NB4 (cell line): ENCODE measurements around the gene SSTR4.
"Not testable (repeated sequence)": the region's sequence is repeated elsewhere in the genome, so short reads cannot be mapped to it uniquely, and the experiment has no call there.

ENCODE experiments used
- DNase-seq: peaks from one replicate; pipeline ENCODE4 v3.0.0; 2010; ENCODE audit warnings: low read depth
- H3K4me3 ChIP-seq: one replicate; pipeline ENCODE4 v1.5.1; 2011; ENCODE audit warnings: mild to moderate bottlenecking, low read depth, low read length, moderate library complexity
- CTCF ChIP-seq: IDR thresholded peaks from one replicate; pipeline ENCODE4 v1.5.1; 2012; ENCODE audit warnings: low read depth, low read length
- MAX ChIP-seq: IDR thresholded peaks from 2 replicates; pipeline ENCODE4 v1.6.1; 2011; ENCODE audit warnings: low read depth, low read length
- MYC ChIP-seq: IDR thresholded peaks from 2 replicates; pipeline ENCODE4 v1.6.1; 2011; ENCODE audit warnings: low read depth, low read length
- POLR2A ChIP-seq: IDR thresholded peaks from 2 replicates; pipeline ENCODE4 v1.6.1; 2011; ENCODE audit warnings: mild to moderate bottlenecking; ENCODE audit not compliant: insufficient read length; ENCODE audit errors: extremely low read depth

SSTR4 gene

GRCh38 chr20:23023621-23024177 is 11.4 kb upstream of the SSTR4 start:
- TF ChIP-seq CTCF (no peak), MAX (no peak)
- no peak for DNase-seq

GRCh38 chr20:23024701-23025100 is 10.4 kb upstream of the SSTR4 start:
- no peak for TF ChIP-seq MYC
- no peak for TF ChIP-seq POLR2A
- no peak for TF ChIP-seq MAX
- TF ChIP-seq CTCF = no peak
- H3K4me3 ChIP-seq = no peak overlapping the region
- no peak for DNase-seq

More at GRCh38 chr20:23023621-23024177, 11.4 kb upstream of the SSTR4 start:
- no peak overlapping the region for H3K4me3 ChIP-seq

- DNase-seq = peak; percentile 93
- H3K4me3 ChIP-seq = not testable (repeated sequence)
These were observed 9.6 kb upstream of the SSTR4 start for GRCh38 chr20:23025503-23025902.

GRCh38 chr20:23027721-23028120 is 7.4 kb upstream of the SSTR4 start:
- H3K4me3 ChIP-seq = no peak overlapping the region
- DNase-seq = peak; percentile 73
- TF ChIP-seq CTCF (no peak), POLR2A (no peak), MYC (no peak), MAX (no peak)

GRCh38 chr20:23028392-23028791 is 6.7 kb upstream of the SSTR4 start:
- no peak for TF ChIP-seq MAX
- no peak for TF ChIP-seq POLR2A
- TF ChIP-seq MYC = no peak
- TF ChIP-seq CTCF = no peak
- no peak overlapping the region for H3K4me3 ChIP-seq
- no peak for DNase-seq

GRCh38 chr20:23029324-23029723 is 5.8 kb upstream of the SSTR4 start:
- no peak for DNase-seq
- TF ChIP-seq MAX = 0 out of 2 replicates have a peak, but pooled peaks have one; percentile 10
- no peak for TF ChIP-seq POLR2A
- H3K4me3 ChIP-seq = no peak overlapping the region

GRCh38 chr20:23031346-23031745 is 3.8 kb upstream of the SSTR4 start:
- TF ChIP-seq CTCF (no peak), POLR2A (no peak), MAX (no peak), MYC (no peak)
- no peak overlapping the region for H3K4me3 ChIP-seq
- DNase-seq = no peak
